Activated naive CD4-positive, alpha-beta T cell treated with anti-CD3 and anti-CD28 coated beads, Interleukin-2, amount 50 U/mL, for 24 hours (primary cell): Measurements from ENCODE around the gene TMEM121B.

Experiments
- H3K27ac Mint-ChIP-seq: one replicate; pipeline ENCODE4 v1.8.0; 2021; ENCODE audit warnings: mild to moderate bottlenecking, mixed read lengths
- H3K27me3 Mint-ChIP-seq: one replicate; pipeline ENCODE4 v1.8.0; 2021; ENCODE audit warnings: mixed read lengths
- H3K36me3 Mint-ChIP-seq: one replicate; pipeline ENCODE4 v1.8.0; 2021; ENCODE audit warnings: mixed read lengths
- H3K4me1 Mint-ChIP-seq: one replicate; pipeline ENCODE4 v1.8.0; 2021; ENCODE audit warnings: mixed read lengths
- H3K4me3 Mint-ChIP-seq: one replicate; pipeline ENCODE4 v1.8.0; 2021; ENCODE audit warnings: mild to moderate bottlenecking, mixed read lengths
- H3K9me3 Mint-ChIP-seq: one replicate; pipeline ENCODE4 v1.8.0; 2021; ENCODE audit warnings: mixed read lengths

TMEM121B gene

GRCh38 chr22:17119481-17120202 lies 1.5 kb downstream of the TMEM121B start:
- peaks cover 9% of the 10 kb centered on the region for H3K27me3 Mint-ChIP-seq
- no peaks in the 10 kb centered on the region for H3K9me3 Mint-ChIP-seq
- peaks cover 55% of the 10 kb centered on the region for H3K4me1 Mint-ChIP-seq
- peak overlapping the region; percentile 64 for H3K4me3 Mint-ChIP-seq
- no peak overlapping the region for H3K27ac Mint-ChIP-seq
- no peaks in the 10 kb centered on the region for H3K36me3 Mint-ChIP-seq

- no peaks in the 10 kb centered on the region for H3K9me3 Mint-ChIP-seq
- peaks cover 7% of the 10 kb centered on the region for H3K27me3 Mint-ChIP-seq
- H3K4me1 Mint-ChIP-seq, result peaks cover 65% of the 10 kb centered on the region
- peak overlapping the region; percentile 37 for H3K27ac Mint-ChIP-seq
- H3K36me3 Mint-ChIP-seq, result no peaks in the 10 kb centered on the region
- peak overlapping the region; percentile 73 for H3K4me3 Mint-ChIP-seq
Observed at GRCh38 chr22:17118342-17118741, 2.8 kb downstream of the TMEM121B start.

- peaks cover 69% of the 10 kb centered on the region for H3K4me1 Mint-ChIP-seq
- no peaks in the 10 kb centered on the region for H3K9me3 Mint-ChIP-seq
- H3K36me3 Mint-ChIP-seq, result no peaks in the 10 kb centered on the region
- H3K4me3 Mint-ChIP-seq, result peak overlapping the region; percentile 73
- peak overlapping the region; percentile 60 for H3K27ac Mint-ChIP-seq
- H3K27me3 Mint-ChIP-seq, result peaks cover 5% of the 10 kb centered on the region
Observed at GRCh38 chr22:17117890-17118289, 3.3 kb downstream of the TMEM121B start.

- no peaks in the 10 kb centered on the region for H3K36me3 Mint-ChIP-seq
- peaks cover 71% of the 10 kb centered on the region for H3K4me1 Mint-ChIP-seq
- peaks cover 4% of the 10 kb centered on the region for H3K27me3 Mint-ChIP-seq
- H3K9me3 Mint-ChIP-seq, result no peaks in the 10 kb centered on the region
- peak overlapping the region; percentile 73 for H3K4me3 Mint-ChIP-seq
- peak overlapping the region; percentile 60 for H3K27ac Mint-ChIP-seq
Observed at GRCh38 chr22:17117400-17117799, 3.8 kb downstream of the TMEM121B start.

GRCh38 chr22:17116572-17117330 lies 4.4 kb downstream of the TMEM121B start:
- Mint-ChIP-seq H3K9me3 (no peaks in the 10 kb centered on the region), H3K36me3 (no peaks in the 10 kb centered on the region), H3K4me3 (peak overlapping the region; percentile 46), H3K27ac (peak overlapping the region; percentile 15), H3K27me3 (no peaks in the 10 kb centered on the region), H3K4me1 (peaks cover 73% of the 10 kb centered on the region)

DNA sequence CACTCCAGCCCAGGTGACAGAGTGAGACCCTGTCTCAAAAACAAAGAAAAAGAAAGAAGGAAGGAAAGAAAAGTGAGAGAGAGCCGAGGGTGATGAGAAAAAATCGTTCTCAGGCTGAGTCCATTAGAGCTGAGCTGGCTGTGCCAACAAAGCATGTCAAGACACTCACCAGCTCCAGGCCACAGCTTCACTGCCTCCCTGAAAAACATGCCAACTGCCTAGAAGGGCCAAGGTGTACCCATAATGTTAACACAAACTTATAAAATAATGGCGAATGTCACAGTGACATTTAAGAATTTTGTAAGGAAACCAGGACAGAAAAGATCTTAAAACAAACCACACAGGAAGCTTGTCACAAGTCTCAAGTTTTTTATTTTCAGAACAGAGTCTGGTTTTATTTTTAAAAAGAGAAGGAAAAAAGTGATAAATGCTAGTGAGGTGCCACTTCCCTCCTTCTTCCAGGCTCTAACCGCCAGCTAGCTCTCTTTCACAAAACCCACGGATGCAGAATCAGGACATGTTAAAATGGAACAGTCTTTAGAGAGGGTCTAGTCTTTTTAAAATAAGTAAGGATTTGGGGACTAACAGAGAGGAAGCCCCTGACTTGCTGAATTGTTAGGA lies 5.1 kb downstream of the TMEM121B start:
- no peaks in the 10 kb centered on the region for H3K36me3 Mint-ChIP-seq
- H3K27me3 Mint-ChIP-seq, result no peaks in the 10 kb centered on the region
- peak overlapping the region; percentile 56 for H3K27ac Mint-ChIP-seq
- peak overlapping the region; percentile 46 for H3K4me3 Mint-ChIP-seq
- H3K9me3 Mint-ChIP-seq, result no peaks in the 10 kb centered on the region
- peaks cover 75% of the 10 kb centered on the region for H3K4me1 Mint-ChIP-seq

GRCh38 chr22:17115236-17115635 lies 5.9 kb downstream of the TMEM121B start:
- Mint-ChIP-seq H3K27ac (peak overlapping the region; percentile 56), H3K4me3 (no peak overlapping the region), H3K9me3 (no peaks in the 10 kb centered on the region), H3K27me3 (no peaks in the 10 kb centered on the region), H3K36me3 (no peaks in the 10 kb centered on the region), H3K4me1 (peaks cover 76% of the 10 kb centered on the region)

- peaks cover 76% of the 10 kb centered on the region for H3K4me1 Mint-ChIP-seq
- no peak overlapping the region for H3K4me3 Mint-ChIP-seq
- H3K36me3 Mint-ChIP-seq, result no peaks in the 10 kb centered on the region
- no peaks in the 10 kb centered on the region for H3K27me3 Mint-ChIP-seq
- no peaks in the 10 kb centered on the region for H3K9me3 Mint-ChIP-seq
- peak overlapping the region; percentile 19 for H3K27ac Mint-ChIP-seq
Observed at GRCh38 chr22:17114898-17115235, 6.3 kb downstream of the TMEM121B start.

DNA sequence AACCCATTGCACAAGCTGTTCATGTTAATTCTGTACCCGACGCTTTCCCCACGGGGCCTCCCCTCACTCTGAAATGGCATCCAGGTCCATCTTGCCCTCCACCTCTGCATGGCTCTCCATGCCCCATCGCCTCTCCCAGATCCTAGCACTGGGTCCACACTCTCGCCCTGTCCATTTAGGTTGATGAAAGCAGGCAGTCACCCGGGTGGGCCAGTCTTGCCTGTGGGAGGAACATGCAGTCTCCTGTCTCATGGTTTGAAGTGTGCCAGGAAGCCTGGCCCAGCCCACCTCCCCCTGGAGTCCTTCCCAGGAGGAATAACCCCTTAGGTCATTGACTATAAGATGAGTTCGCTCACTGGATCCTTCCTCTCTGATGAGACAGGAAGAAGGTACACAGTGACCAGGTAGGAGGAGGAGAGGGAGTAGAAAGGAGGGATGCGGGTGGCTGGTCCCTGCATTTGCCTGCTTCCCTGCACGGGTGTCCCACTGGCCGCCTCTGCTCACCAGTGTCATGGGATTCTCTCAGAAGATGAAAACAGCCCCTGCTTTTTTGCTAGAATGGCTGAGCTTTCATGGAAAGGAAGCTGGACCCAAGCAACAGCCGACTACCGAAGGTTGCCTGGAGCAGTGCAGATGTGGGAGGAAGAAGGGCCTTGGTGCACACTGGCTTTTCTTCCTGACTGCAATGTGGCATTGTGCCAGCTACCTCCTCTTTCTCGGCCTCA lies 6.8 kb downstream of the TMEM121B start:
- Mint-ChIP-seq H3K36me3 (no peaks in the 10 kb centered on the region), H3K27ac (peak overlapping the region; percentile 53), H3K4me1 (peaks cover 76% of the 10 kb centered on the region), H3K27me3 (no peaks in the 10 kb centered on the region), H3K4me3 (no peak overlapping the region), H3K9me3 (no peaks in the 10 kb centered on the region)

DNA sequence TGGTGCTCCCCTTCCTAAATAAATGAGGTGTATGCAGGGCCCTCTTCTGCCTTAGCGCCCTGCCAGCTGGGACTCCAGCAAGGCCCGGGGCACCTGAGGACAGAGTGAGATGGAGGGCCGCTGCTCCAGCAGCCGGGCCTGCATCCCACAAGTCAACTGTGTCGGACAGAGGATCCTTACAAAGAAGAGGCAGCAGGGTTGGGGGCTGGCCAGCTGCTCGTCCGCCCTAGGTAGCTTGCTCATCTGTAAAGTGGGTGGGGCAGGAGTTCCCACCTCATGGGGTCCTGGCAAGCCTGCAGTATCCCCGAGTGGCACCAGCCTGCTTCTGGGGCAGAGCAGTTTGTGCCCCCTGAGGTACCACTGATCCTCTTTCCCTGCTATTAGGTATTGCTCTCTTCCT lies 7.6 kb downstream of the TMEM121B start:
- Mint-ChIP-seq H3K27ac (peak overlapping the region; percentile 30), H3K9me3 (no peaks in the 10 kb centered on the region), H3K4me1 (peaks cover 69% of the 10 kb centered on the region), H3K36me3 (no peaks in the 10 kb centered on the region), H3K27me3 (no peaks in the 10 kb centered on the region), H3K4me3 (no peak overlapping the region)

DNA sequence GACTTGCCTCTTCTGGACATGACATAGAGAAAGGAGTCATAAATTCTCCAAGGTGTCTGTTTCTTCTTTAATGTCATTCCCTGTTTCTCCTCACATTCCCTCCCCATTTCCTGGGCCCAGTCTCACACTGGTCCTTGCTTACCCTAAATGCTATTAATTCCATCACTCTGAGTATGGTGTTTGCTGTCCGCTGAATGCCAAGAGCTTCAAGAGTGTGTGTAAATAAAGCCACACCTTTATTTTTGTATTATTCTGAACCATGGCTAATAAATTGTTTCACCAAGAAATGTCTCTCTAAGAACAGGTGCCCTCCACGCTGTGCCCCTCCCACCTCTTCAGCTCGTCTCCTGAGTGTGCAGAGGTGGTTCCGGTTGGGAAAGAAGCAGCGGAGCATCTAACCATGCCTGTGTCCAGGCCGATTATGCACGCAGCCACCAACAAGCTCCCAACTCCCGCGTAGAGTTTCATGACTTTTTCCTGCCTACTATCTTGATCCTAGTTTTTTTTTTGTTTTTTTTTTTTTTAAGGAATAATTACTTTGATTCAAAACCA lies 8.6 kb downstream of the TMEM121B start:
- H3K27ac Mint-ChIP-seq, result no peak overlapping the region
- no peaks in the 10 kb centered on the region for H3K27me3 Mint-ChIP-seq
- no peak overlapping the region for H3K4me3 Mint-ChIP-seq
- H3K36me3 Mint-ChIP-seq, result no peaks in the 10 kb centered on the region
- H3K4me1 Mint-ChIP-seq, result peaks cover 63% of the 10 kb centered on the region
- no peaks in the 10 kb centered on the region for H3K9me3 Mint-ChIP-seq

DNA sequence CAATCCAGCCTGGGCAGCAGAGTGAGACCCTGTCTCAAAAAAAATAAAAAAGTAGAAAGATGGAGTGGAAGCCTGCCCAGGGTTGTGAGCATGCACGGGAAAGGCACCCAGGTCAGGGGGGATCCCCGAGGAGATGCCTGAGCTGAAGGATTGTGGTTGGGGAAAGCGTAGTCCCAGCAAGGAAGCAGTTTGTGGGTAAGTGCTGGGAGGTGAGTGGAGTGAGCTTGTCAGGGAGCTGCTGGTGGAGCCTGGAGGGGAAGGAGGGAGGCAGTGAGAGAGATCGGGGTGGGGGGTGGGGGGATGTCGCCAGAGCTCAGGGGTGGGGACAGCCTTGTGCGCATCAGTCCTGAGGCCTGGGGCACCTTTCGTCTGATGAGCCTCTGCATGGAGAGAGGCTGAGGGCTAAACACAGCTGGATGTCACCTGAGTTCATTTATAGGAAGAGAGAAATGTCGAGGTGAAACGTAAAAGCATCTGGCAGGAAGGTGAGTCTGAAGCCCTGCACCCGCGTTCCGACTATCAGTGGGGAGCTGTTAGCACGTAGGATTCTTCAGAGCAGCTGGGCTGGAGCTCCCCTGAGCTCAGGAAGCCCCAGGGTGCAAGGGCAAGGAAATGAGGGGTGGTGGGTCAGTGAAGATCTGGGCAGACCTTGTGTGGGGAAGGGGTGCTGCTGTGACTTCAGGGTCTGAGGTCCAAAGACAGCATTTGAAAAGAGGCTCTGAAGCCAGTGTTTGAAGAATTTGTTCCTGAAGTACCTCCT lies 10.2 kb downstream of the TMEM121B start:
- peaks cover 63% of the 10 kb centered on the region for H3K4me1 Mint-ChIP-seq
- H3K4me3 Mint-ChIP-seq, result no peak overlapping the region
- no peaks in the 10 kb centered on the region for H3K27me3 Mint-ChIP-seq
- H3K27ac Mint-ChIP-seq, result peak overlapping the region; percentile 78
- H3K9me3 Mint-ChIP-seq, result no peaks in the 10 kb centered on the region
- no peaks in the 10 kb centered on the region for H3K36me3 Mint-ChIP-seq

GRCh38 chr22:17109976-17110375 lies 11.2 kb downstream of the TMEM121B start:
- H3K27me3 Mint-ChIP-seq, result no peaks in the 10 kb centered on the region
- no peaks in the 10 kb centered on the region for H3K9me3 Mint-ChIP-seq
- no peaks in the 10 kb centered on the region for H3K36me3 Mint-ChIP-seq
- H3K27ac Mint-ChIP-seq, result no peak overlapping the region
- no peak overlapping the region for H3K4me3 Mint-ChIP-seq
- H3K4me1 Mint-ChIP-seq, result peaks cover 61% of the 10 kb centered on the region

DNA sequence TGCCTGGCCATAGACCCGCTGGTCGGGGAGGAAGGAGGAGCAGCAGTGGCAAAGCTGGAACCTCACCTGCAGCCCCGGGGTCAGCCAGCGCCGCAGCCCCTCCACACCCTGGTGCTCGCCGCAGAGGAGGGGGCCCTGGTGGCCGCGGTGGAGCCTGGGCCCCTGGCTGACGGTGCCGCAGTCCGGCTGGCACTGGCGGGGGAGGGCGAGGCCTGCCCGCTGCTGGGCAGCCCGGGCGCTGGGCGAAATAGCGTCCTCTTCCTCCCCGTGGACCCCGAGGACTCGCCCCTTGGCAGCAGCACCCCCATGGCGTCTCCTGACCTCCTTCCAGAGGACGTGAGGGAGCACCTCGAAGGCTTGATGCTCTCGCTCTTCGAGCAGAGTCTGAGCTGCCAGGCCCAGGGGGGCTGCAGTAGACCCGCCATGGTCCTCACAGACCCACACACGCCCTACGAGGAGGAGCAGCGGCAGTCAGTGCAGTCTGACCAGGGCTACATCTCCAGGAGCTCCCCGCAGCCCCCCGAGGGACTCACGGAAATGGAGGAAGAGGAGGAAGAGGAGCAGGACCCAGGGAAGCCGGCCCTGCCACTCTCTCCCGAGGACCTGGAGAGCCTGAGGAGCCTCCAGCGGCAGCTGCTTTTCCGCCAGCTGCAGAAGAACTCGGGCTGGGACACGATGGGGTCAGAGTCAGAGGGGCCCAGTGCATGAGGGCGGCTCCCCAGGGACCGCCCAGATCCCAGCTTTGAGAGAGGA lies 11.9 kb downstream of the TMEM121B start:
- H3K36me3 Mint-ChIP-seq, result peaks cover 2% of the 10 kb centered on the region
- no peaks in the 10 kb centered on the region for H3K27me3 Mint-ChIP-seq

More for the DNA sequence above, 11.9 kb downstream of the TMEM121B start:
- no peaks in the 10 kb centered on the region for H3K9me3 Mint-ChIP-seq
- H3K4me1 Mint-ChIP-seq, result peaks cover 61% of the 10 kb centered on the region
- H3K4me3 Mint-ChIP-seq, result no peak overlapping the region
- H3K27ac Mint-ChIP-seq, result no peak overlapping the region
